Glutamatergic neuron (in vitro differentiated cells): ENCODE data around the gene MMP23B. TPM values are rescaled to one million over a fixed set of nuclear protein-coding genes. Genes with fewer than 3 reads are reported as not detected.

Experiments
- DNase-seq: peaks from one replicate; pipeline ENCODE4 v3.0.0; 2022
- H3K27ac Mint-ChIP-seq: one replicate; pipeline ENCODE4 v1.8.0; 2020; ENCODE audit warnings: mild to moderate bottlenecking, mixed read lengths, inconsistent platforms; ENCODE audit not compliant: unreplicated experiment
- H3K27me3 Mint-ChIP-seq: one replicate; pipeline ENCODE4 v1.8.0; 2020; ENCODE audit warnings: mild to moderate bottlenecking, moderate library complexity, mixed read lengths, inconsistent platforms; ENCODE audit not compliant: unreplicated experiment
- H3K36me3 Mint-ChIP-seq: one replicate; pipeline ENCODE4 v1.8.0; 2020; ENCODE audit warnings: mild to moderate bottlenecking, mixed read lengths, inconsistent platforms; ENCODE audit not compliant: unreplicated experiment
- H3K4me1 Mint-ChIP-seq: one replicate; pipeline ENCODE4 v1.8.0; 2020; ENCODE audit warnings: mild to moderate bottlenecking, low read depth, mixed read lengths, inconsistent platforms; ENCODE audit not compliant: unreplicated experiment
- H3K4me3 Mint-ChIP-seq: one replicate; pipeline ENCODE4 v1.8.0; 2020; ENCODE audit warnings: mild to moderate bottlenecking, mixed read lengths, inconsistent platforms; ENCODE audit not compliant: unreplicated experiment
- H3K9me3 Mint-ChIP-seq: one replicate; pipeline ENCODE4 v1.8.0; 2020; ENCODE audit warnings: mild to moderate bottlenecking, moderate library complexity, mixed read lengths, inconsistent platforms; ENCODE audit not compliant: unreplicated experiment
- CTCF ChIP-seq: fragments of 200-600 bp; sonication (generic); IDR thresholded peaks from one replicate; pipeline ENCODE4 v1.5.0; 2021; ENCODE audit not compliant: partially characterized antibody, unreplicated experiment
- total RNA-seq: library from RNA; stranded (reverse); fragmentation: NEBNext Ultra II Directional; extraction: Animal tissue kit (Norgen Biotek cat#: 25700); gene quantifications from one replicate; pipeline ENCODE4 v1.2.1, GENCODE V29; 2021; ENCODE audit not compliant: unreplicated experiment

The MMP23B gene
- total RNA-seq, 1 donor from 2014 or later = 162 TPM

- Mint-ChIP-seq H3K27ac (no peak overlapping the region), H3K27me3 (peaks cover 6% of the 10 kb centered on the region), H3K4me3 (peak overlapping the region; percentile 61), H3K4me1 (no peaks in the 10 kb centered on the region), H3K9me3 (no peaks in the 10 kb centered on the region), H3K36me3 (no peaks in the 10 kb centered on the region)
- TF ChIP-seq CTCF = no peak
- no peak for DNase-seq
Observed at GRCh38 chr1:1600861-1601563, 31.0 kb upstream of the MMP23B start.

- H3K4me1 Mint-ChIP-seq = no peaks in the 10 kb centered on the region
- no peak overlapping the region for H3K4me3 Mint-ChIP-seq
- peaks cover 6% of the 10 kb centered on the region for H3K27me3 Mint-ChIP-seq
- no peaks in the 10 kb centered on the region for H3K9me3 Mint-ChIP-seq
- DNase-seq = no peak
- H3K27ac Mint-ChIP-seq = no peak overlapping the region
- H3K36me3 Mint-ChIP-seq = no peaks in the 10 kb centered on the region
- TF ChIP-seq CTCF = no peak
Observed at GRCh38 chr1:1601564-1602303, 30.2 kb upstream of the MMP23B start.

- Mint-ChIP-seq H3K4me1 (no peaks in the 10 kb centered on the region), H3K4me3 (no peak overlapping the region), H3K27me3 (peaks cover 6% of the 10 kb centered on the region), H3K36me3 (no peaks in the 10 kb centered on the region), H3K9me3 (peaks cover 4% of the 10 kb centered on the region), H3K27ac (no peak overlapping the region)
- no peak for TF ChIP-seq CTCF
- DNase-seq = no peak
Observed at GRCh38 chr1:1602304-1602967, 29.5 kb upstream of the MMP23B start.

- Mint-ChIP-seq H3K36me3 (no peaks in the 10 kb centered on the region), H3K27me3 (peaks cover 6% of the 10 kb centered on the region), H3K9me3 (peaks cover 4% of the 10 kb centered on the region), H3K4me3 (no peak overlapping the region), H3K27ac (no peak overlapping the region), H3K4me1 (no peaks in the 10 kb centered on the region)
- no peak for DNase-seq
- TF ChIP-seq CTCF = no peak
Observed at GRCh38 chr1:1602968-1603506, 28.9 kb upstream of the MMP23B start.
